TTC549 (cell line): Measurements from ENCODE around the gene WNT10A.
"Not testable (repeated sequence)": the region's sequence is repeated elsewhere in the genome, so short reads cannot be mapped to it uniquely, and the experiment has no call there.

Experiments used
- FAIRE-seq: peaks from 2 replicates; lab custom pipeline; 2012; peaks lifted over from hg19 to GRCh38; lab: Jason Lieb, UNC

WNT10A gene

DNA sequence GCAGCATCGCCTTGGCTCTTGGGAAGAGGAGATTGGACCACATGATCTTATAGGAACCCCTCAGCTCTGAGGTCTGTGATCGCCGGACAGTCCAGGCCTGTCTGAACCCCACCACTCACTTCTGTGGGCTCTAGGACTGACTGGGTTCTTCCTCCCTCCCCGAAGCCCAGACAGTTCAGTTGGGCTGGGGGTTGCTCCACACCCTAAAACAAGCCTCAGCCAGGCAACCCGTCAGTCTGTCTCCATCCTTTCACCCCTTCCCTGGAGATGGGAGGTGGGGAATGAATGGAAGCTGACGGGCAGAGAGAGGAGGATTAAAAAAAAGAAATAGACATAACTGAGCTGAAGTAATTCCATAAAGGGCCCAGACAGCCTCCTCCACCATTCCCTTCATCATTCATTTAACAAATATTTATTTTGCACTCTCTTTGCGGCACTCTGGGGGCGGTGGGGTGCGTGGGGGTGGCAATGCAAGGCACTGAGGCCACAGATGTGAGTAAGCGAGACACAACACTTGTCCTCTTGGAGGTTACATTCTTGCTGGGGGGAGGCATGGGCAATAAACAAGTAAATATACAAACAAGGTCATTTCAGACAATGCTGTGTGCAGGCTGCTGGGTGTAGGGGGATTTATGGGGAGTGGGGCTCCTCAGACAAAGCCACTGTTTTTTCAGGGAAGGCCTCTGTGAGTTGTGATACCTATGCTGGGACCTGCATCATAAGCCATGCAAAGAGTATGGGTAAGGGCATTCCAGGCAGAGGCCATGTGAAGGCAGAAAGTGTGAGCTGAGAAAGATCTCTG lies 12.9 kb downstream of the WNT10A start:
- FAIRE-seq = no peak

GRCh38 chr2:218894151-218894879 lies 13.7 kb downstream of the WNT10A start:
- no peak for FAIRE-seq

DNA sequence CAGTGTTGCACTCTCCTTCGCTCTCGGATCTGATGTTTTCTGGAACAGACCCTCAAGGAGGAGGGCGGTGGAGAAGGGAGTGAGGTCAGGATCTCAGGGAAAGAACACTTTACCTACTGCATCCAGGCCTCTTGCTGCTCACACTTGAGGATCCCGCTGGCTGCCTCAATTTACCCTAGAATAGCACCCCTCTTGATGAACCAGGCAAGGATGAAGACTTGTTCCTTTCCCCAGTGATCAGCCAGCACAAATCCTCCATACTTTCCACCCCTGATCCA lies 14.2 kb downstream of the WNT10A start:
- no peak for FAIRE-seq

- no peak for FAIRE-seq
These were observed 14.7 kb downstream of the WNT10A start for GRCh38 chr2:218895326-218895725.

GRCh38 chr2:218895759-218896500 lies 15.3 kb downstream of the WNT10A start:
- FAIRE-seq = no peak

DNA sequence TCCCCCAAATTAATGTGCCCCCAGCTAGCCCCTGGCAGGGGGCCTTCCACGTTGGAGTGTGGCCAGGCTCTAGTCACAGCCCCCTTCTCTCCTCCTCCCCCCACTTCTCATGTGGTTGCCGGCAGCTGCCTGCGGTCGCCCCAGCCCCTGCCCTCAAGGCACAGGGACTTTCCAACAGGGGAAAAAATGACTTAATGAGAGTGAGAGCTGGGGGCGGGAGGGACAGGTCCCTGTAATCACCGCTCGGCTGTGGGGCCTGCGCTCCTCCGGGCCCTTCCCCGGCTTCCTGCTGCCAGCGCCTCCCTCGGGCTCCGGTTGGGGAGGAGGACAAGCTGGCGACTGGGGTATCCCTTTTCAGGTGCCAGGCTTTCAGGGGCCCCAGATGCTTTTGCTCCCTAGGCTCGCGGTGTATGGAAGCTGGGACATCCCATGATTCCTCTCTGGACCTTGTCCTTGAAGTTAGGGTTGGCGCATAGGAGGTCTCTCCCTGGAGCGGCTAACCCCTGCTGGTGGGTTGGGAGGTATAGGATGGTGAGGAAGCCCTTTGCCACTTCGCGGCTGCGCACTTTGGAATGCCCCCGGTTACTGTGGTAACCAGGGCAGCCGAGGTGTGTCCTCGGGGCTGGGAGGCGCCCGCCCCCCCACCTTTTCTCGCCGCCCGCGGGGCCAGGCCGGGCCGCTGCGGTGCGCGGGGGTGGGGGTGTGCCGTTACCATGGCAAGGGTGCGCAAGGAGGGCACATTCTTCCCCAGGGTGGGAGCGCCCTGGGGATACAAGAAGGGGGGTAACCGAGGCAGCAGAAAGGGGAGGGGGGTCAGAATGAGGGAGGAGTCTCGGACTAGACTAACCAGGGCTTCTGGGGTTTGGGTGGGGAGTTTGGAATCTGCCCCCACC lies 16.1 kb downstream of the WNT10A start:
- no peak for FAIRE-seq

DNA sequence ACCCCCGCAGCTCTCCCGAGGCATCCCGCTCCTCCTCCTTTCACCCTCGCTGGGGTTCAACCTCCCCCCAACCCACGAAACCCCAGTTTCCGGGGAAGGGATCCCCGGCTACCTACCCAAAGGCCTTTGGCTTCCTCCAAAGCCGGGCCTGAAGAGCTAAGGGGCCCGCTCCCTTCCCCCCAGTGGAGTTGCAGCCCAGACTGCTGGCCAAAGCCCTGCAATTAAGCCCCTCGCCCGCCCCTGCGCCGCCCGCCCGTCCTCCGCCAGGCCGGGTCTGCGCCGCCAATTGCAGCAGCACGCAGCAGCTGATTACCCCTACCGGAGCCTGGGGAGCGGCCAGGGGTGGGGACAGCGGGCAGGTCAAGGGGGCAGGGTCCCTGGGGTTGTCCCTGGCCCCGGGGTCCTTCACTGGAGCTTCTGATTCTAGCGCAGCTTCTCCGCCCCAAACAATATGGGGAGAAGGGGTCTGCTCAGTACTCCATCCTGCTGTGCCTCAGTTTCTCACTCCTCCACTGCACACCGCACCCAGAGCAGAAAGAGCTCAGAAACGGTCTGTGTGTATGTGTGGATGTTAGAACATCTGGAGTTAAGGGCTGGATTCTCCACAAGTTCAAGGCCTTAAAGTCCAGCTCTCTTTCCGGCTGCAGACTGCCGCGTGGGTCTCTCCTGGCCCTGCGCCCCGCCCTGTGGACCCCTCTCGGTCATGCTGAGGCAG lies 16.9 kb downstream of the WNT10A start:
- FAIRE-seq = no peak

- no peak for FAIRE-seq
These were observed 17.6 kb downstream of the WNT10A start for GRCh38 chr2:218898109-218898878.

DNA sequence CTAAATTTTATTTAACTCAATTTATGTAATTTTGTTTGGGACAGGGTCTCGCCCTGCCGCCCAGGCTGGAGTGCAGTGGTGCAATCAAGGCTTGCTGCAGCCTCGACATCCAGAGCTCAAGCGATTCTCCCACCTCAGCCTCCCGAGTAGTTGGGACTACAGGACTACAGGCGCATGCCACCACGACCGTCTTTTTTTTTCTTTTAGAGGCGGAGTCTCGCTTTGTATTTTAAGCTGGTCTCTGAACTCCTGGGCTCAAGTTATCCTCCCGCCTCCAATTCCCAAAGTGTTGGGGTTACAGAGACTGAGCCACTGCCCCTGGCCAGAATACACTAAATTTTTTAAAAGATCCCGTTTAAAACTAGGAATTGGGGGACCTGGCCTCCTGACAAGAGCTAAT lies 18.5 kb downstream of the WNT10A start:
- FAIRE-seq = no peak

- FAIRE-seq = no peak
These were observed 21.8 kb downstream of the WNT10A start for GRCh38 chr2:218902427-218902826.

- FAIRE-seq = no peak
These were observed 23.5 kb downstream of the WNT10A start for GRCh38 chr2:218904176-218904575.

- no peak for FAIRE-seq
These were observed 28.3 kb downstream of the WNT10A start for GRCh38 chr2:218908721-218909619.

GRCh38 chr2:218910741-218911140 lies 30.1 kb downstream of the WNT10A start:
- no peak for FAIRE-seq

DNA sequence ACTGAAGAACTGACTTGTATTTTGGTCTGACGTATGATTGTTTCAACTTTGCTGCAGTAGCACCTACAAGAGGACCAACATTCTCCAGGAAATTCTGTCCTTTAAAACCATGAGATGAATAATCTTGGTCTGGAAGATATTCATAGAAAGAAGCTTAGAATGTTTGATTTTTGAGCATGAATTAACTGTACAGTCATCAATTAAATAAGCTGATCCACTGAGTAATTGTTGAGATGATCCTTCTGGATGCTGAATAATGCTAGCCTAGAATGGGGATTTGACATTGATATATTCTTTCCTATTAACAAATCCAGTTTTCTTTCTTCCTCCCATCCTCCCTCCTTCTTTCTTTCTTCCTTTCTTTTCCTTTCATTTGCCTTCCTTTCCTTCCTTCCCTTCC lies 39.9 kb downstream of the WNT10A start:
- FAIRE-seq = no peak

DNA sequence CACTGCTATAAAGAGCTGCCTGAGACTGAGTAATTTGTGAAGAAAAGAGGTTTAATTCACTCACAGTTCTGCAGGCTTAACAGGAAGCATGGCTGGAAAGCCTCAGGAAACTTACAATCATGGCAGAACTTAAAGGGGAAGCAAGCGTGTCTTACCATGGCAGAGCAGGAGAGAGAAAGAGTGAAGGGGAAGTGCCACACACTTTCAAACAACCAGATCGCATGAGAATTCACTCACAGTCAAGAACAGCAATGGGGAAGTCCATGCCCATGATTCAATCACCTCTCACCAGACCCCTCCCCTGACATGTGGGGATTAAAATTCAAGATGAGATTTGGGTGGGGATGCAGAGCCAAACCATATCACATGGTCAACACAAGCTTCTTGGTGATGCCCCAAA lies 44.1 kb downstream of the WNT10A start:
- no peak for FAIRE-seq

- FAIRE-seq = no peak
These were observed 44.8 kb downstream of the WNT10A start for GRCh38 chr2:218925434-218925833.

DNA sequence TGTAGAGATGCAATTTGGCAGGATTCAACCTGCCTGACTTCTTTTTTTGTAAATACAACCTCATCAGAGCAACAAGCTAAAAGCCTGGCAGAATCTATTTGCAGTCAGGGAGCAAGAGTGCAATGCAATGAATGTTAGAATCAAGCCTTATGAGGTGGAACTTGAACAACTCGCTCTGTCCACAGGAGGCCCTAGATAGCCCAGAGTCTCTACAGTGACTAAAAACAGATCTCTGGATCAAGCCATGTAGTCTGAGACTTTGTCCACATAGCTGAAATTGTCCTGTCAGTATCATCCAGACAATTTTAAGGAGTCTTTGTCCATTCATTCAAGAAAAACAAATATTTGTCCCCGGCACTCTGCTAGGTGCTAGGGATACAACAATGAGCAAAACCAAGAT lies 46.8 kb downstream of the WNT10A start:
- FAIRE-seq = no peak

DNA sequence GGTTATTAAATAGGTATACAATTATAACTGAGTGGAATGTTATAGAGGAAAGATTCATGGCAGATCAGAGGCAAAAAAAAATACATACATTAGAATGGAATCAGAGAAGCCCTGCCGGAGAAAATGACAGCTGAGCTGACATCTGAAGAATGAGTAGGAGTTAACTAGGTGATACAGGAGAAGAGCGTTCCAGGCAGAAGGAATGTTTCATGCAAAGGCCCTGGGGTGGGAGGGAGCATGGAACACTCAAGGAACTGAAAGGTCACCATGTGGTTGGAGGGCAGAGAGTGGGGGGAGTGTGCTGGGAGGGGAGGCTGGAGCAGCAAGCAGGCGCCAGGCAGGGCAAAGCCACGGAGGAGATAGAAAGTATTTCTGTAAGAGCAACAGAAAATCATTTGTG lies 47.2 kb downstream of the WNT10A start:
- FAIRE-seq = no peak

- FAIRE-seq = not testable (repeated sequence)
These were observed 49.8 kb downstream of the WNT10A start for GRCh38 chr2:218930488-218930887.

- FAIRE-seq = not testable (repeated sequence)
These were observed 51.1 kb downstream of the WNT10A start for GRCh38 chr2:218931751-218932150.
